ENCODE results near the gene ZDHHC12.

ZDHHC12 gene

GRCh38 chr9:128743421-128743820 is 19.5 kb upstream of the ZDHHC12 start:
- Mint-ChIP-seq H3K4me3 (no peak overlapping the region), H3K27me3 (no peaks in the 10 kb centered on the region), H3K9me3 (no peaks in the 10 kb centered on the region), H3K4me1 (no peaks in the 10 kb centered on the region), H3K27ac (peak overlapping the region; percentile 64), H3K36me3 (peaks cover 15% of the 10 kb centered on the region)
- no peak for ATAC-seq

GRCh38 chr9:128742401-128742800 is 18.5 kb upstream of the ZDHHC12 start:
- Mint-ChIP-seq H3K27me3 (no peaks in the 10 kb centered on the region), H3K36me3 (peaks cover 19% of the 10 kb centered on the region), H3K4me1 (no peaks in the 10 kb centered on the region), H3K9me3 (no peaks in the 10 kb centered on the region), H3K4me3 (no peak overlapping the region), H3K27ac (no peak overlapping the region)
- no peak for ATAC-seq

GRCh38 chr9:128735373-128735772 is 11.4 kb upstream of the ZDHHC12 start:
- H3K27ac Mint-ChIP-seq: no peak overlapping the region
- no peak for ATAC-seq
- no peak overlapping the region for H3K4me3 Mint-ChIP-seq
- H3K27me3 Mint-ChIP-seq: no peaks in the 10 kb centered on the region
- peaks cover 36% of the 10 kb centered on the region for H3K36me3 Mint-ChIP-seq
- no peaks in the 10 kb centered on the region for H3K9me3 Mint-ChIP-seq
- H3K4me1 Mint-ChIP-seq: peaks cover 11% of the 10 kb centered on the region

- H3K27me3 Mint-ChIP-seq: no peaks in the 10 kb centered on the region
- H3K27ac Mint-ChIP-seq: no peak overlapping the region
- no peaks in the 10 kb centered on the region for H3K9me3 Mint-ChIP-seq
- peaks cover 34% of the 10 kb centered on the region for H3K36me3 Mint-ChIP-seq
- ATAC-seq: peak; percentile 16
- peaks cover 11% of the 10 kb centered on the region for H3K4me1 Mint-ChIP-seq
- no peak overlapping the region for H3K4me3 Mint-ChIP-seq
Observed at GRCh38 chr9:128733256-128733655, 9.3 kb upstream of the ZDHHC12 start.

GRCh38 chr9:128732576-128732975 is 8.6 kb upstream of the ZDHHC12 start:
- H3K4me1 Mint-ChIP-seq: peaks cover 12% of the 10 kb centered on the region
- H3K9me3 Mint-ChIP-seq: no peaks in the 10 kb centered on the region
- no peaks in the 10 kb centered on the region for H3K27me3 Mint-ChIP-seq

GRCh38 chr9:128731691-128732090 is 7.8 kb upstream of the ZDHHC12 start:
- Mint-ChIP-seq H3K4me3 (no peak overlapping the region), H3K9me3 (no peaks in the 10 kb centered on the region)

More at GRCh38 chr9:128732576-128732975, 8.6 kb upstream of the ZDHHC12 start:
- H3K4me3 Mint-ChIP-seq: no peak overlapping the region
- H3K27ac Mint-ChIP-seq: no peak overlapping the region
- H3K36me3 Mint-ChIP-seq: peaks cover 32% of the 10 kb centered on the region
- ATAC-seq: no peak

GRCh38 chr9:128731093-128731492 is 7.2 kb upstream of the ZDHHC12 start:
- Mint-ChIP-seq H3K9me3 (no peaks in the 10 kb centered on the region), H3K27me3 (no peaks in the 10 kb centered on the region), H3K4me3 (no peak overlapping the region), H3K27ac (no peak overlapping the region), H3K4me1 (peaks cover 15% of the 10 kb centered on the region), H3K36me3 (peaks cover 27% of the 10 kb centered on the region)
- no peak for ATAC-seq

More at GRCh38 chr9:128731691-128732090, 7.8 kb upstream of the ZDHHC12 start:
- Mint-ChIP-seq H3K4me1 (peaks cover 15% of the 10 kb centered on the region), H3K36me3 (peaks cover 27% of the 10 kb centered on the region), H3K27ac (no peak overlapping the region), H3K27me3 (no peaks in the 10 kb centered on the region)
- ATAC-seq: no peak

- Mint-ChIP-seq H3K36me3 (peaks cover 20% of the 10 kb centered on the region), H3K9me3 (no peaks in the 10 kb centered on the region), H3K27me3 (no peaks in the 10 kb centered on the region), H3K27ac (peak overlapping the region; percentile 55), H3K4me3 (no peak overlapping the region), H3K4me1 (peaks cover 14% of the 10 kb centered on the region)
- ATAC-seq: no peak
Observed at GRCh38 chr9:128729766-128730517, 6.0 kb upstream of the ZDHHC12 start.

GRCh38 chr9:128729302-128729701 is 5.4 kb upstream of the ZDHHC12 start:
- Mint-ChIP-seq H3K27me3 (no peaks in the 10 kb centered on the region), H3K9me3 (no peaks in the 10 kb centered on the region), H3K36me3 (peaks cover 19% of the 10 kb centered on the region), H3K27ac (no peak overlapping the region), H3K4me1 (peaks cover 21% of the 10 kb centered on the region), H3K4me3 (no peak overlapping the region)
- ATAC-seq: no peak

GRCh38 chr9:128728298-128728697 is 4.4 kb upstream of the ZDHHC12 start:
- ATAC-seq: no peak
- H3K27me3 Mint-ChIP-seq: no peaks in the 10 kb centered on the region
- no peak overlapping the region for H3K27ac Mint-ChIP-seq
- H3K36me3 Mint-ChIP-seq: peaks cover 17% of the 10 kb centered on the region
- no peak overlapping the region for H3K4me3 Mint-ChIP-seq
- H3K4me1 Mint-ChIP-seq: peaks cover 24% of the 10 kb centered on the region
- H3K9me3 Mint-ChIP-seq: no peaks in the 10 kb centered on the region

- Mint-ChIP-seq H3K27me3 (no peaks in the 10 kb centered on the region), H3K27ac (no peak overlapping the region), H3K9me3 (no peaks in the 10 kb centered on the region), H3K36me3 (peaks cover 13% of the 10 kb centered on the region), H3K4me3 (no peak overlapping the region), H3K4me1 (peaks cover 25% of the 10 kb centered on the region)
- no peak for ATAC-seq
Observed at GRCh38 chr9:128727640-128728248, 3.8 kb upstream of the ZDHHC12 start.

GRCh38 chr9:128724744-128725211 is 851 bp upstream of the ZDHHC12 start:
- no peaks in the 10 kb centered on the region for H3K27me3 Mint-ChIP-seq
- peak overlapping the region; percentile 79 for H3K27ac Mint-ChIP-seq
- ATAC-seq: peak; percentile 1
- peaks cover 37% of the 10 kb centered on the region for H3K4me1 Mint-ChIP-seq
- peaks cover 26% of the 10 kb centered on the region for H3K36me3 Mint-ChIP-seq
- H3K4me3 Mint-ChIP-seq: peak overlapping the region; percentile 92
- no peaks in the 10 kb centered on the region for H3K9me3 Mint-ChIP-seq

GRCh38 chr9:128723352-128723865 is 518 bp downstream of the ZDHHC12 start:
- Mint-ChIP-seq H3K4me1 (peaks cover 37% of the 10 kb centered on the region), H3K36me3 (peaks cover 31% of the 10 kb centered on the region), H3K27me3 (no peaks in the 10 kb centered on the region), H3K27ac (peak overlapping the region; percentile 79), H3K9me3 (no peaks in the 10 kb centered on the region), H3K4me3 (peak overlapping the region; percentile 92)
- ATAC-seq: no peak

GRCh38 chr9:128722380-128723351 is 1.3 kb downstream of the ZDHHC12 start:
- H3K9me3 Mint-ChIP-seq: no peaks in the 10 kb centered on the region
- H3K4me3 Mint-ChIP-seq: peak overlapping the region; percentile 92
- H3K4me1 Mint-ChIP-seq: peaks cover 37% of the 10 kb centered on the region
- H3K27me3 Mint-ChIP-seq: no peaks in the 10 kb centered on the region
- H3K36me3 Mint-ChIP-seq: peaks cover 31% of the 10 kb centered on the region
- peak overlapping the region; percentile 79 for H3K27ac Mint-ChIP-seq
- no peak for ATAC-seq
